GM19193 (cell line): ENCODE results near the gene PRR7.

Experiments
- POLR2A ChIP-seq: IDR thresholded peaks from 4 replicates; pipeline ENCODE4 v1.6.1; 2011; ENCODE audit not compliant: insufficient read depth, insufficient read length; ENCODE audit errors: extremely low read depth

PRR7 gene

GRCh38 chr5:177442066-177442826 lies 4.4 kb upstream of the PRR7 start:
- no peak for TF ChIP-seq POLR2A

GRCh38 chr5:177443144-177443983 lies 3.2 kb upstream of the PRR7 start:
- TF ChIP-seq POLR2A: peak; percentile 27

- no peak for TF ChIP-seq POLR2A
Observed at GRCh38 chr5:177444106-177445051, 2.2 kb upstream of the PRR7 start.

GRCh38 chr5:177445052-177445916 lies 1.3 kb upstream of the PRR7 start:
- peak; percentile 43 for TF ChIP-seq POLR2A

GRCh38 chr5:177445917-177446199 lies 756 bp upstream of the PRR7 start:
- no peak for TF ChIP-seq POLR2A

- TF ChIP-seq POLR2A: peak; percentile 1
Observed at GRCh38 chr5:177447066-177447610, 524 bp downstream of the PRR7 start.

- TF ChIP-seq POLR2A: no peak
Observed at GRCh38 chr5:177447611-177448243, 1.1 kb downstream of the PRR7 start.

GRCh38 chr5:177448244-177448950 lies 1.8 kb downstream of the PRR7 start:
- no peak for TF ChIP-seq POLR2A

- peak; percentile 34 for TF ChIP-seq POLR2A
Observed at GRCh38 chr5:177449140-177450061, 2.8 kb downstream of the PRR7 start.

GRCh38 chr5:177450667-177451424 lies 4.2 kb downstream of the PRR7 start:
- no peak for TF ChIP-seq POLR2A
